OCI-M2 (cell line): ENCODE measurements around the gene CAPS.

Source experiments
- DNase-seq: peaks from one replicate; lab custom pipeline; 2025; ENCODE audit not compliant: unreplicated experiment; lab: John Stamatoyannopoulos, UW

The CAPS gene

DNA sequence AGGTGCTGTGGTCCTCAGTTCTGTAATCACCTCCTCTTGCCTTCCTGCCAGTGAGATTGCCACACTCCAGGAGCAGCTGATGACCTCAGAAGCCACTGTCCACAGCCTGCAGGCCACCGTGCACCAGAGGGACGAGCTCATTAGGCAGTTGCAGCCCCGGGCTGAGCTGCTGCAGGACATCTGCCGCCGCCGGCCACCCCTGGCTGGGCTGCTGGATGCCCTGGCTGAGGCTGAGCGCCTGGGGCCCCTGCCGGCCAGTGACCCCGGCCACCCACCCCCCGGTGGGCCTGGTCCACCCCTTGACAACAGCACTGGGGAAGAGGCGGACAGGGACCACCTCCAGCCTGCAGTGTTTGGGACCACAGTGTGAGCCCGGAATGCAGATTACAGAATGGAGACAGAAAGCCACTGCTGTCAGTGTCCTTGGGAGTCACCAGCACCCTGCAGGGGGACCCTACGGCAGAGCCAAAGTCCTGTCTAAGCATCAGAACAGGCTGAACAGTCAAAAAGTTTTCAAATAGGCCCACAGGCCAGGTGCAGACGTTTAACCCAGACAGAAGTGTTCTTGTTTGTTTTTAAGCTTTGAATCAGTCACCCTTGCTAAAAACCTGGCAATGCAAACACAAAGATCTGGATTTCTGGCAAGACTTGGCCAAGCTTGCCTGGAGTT is 5.1 kb upstream of the CAPS start:
- no peak for DNase-seq

DNA sequence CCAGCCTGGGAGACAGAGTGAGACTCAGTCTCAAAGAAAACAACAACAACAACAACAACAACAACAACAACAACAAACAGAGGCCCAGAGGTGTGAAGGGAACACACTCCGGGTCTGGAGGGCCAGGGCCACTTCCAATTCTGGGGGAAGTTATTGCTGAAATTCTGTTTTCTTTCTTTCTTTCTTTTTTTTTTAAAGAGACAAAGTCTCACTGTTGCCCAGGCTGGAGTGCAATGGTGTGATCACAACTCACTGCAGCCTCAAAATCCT is 3.5 kb upstream of the CAPS start:
- DNase-seq = no peak

- DNase-seq = no peak
Observed at GRCh38 chr19:5911366-5911765, 2.7 kb upstream of the CAPS start.

DNA sequence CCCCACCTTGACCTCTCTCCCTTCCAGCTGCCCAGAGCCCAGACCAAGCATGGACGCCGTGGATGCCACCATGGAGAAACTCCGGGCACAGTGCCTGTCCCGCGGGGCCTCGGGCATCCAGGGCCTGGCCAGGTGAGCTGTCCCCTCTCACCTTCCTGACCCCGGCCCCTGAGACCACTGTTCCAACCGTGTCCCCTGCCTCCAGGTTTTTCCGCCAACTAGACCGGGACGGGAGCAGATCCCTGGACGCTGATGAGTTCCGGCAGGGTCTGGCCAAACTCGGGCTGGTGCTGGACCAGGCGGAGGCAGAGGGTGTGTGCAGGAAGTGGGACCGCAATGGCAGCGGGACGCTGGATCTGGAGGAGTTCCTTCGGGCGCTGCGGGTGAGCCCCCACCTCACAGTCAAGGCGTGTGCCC is 312 bp downstream of the CAPS start:
- DNase-seq = no peak

- no peak for DNase-seq
Observed at GRCh38 chr19:5914946-5915781, 1.1 kb downstream of the CAPS start.

GRCh38 chr19:5915782-5916165 is 1.7 kb downstream of the CAPS start:
- no peak for DNase-seq

DNA sequence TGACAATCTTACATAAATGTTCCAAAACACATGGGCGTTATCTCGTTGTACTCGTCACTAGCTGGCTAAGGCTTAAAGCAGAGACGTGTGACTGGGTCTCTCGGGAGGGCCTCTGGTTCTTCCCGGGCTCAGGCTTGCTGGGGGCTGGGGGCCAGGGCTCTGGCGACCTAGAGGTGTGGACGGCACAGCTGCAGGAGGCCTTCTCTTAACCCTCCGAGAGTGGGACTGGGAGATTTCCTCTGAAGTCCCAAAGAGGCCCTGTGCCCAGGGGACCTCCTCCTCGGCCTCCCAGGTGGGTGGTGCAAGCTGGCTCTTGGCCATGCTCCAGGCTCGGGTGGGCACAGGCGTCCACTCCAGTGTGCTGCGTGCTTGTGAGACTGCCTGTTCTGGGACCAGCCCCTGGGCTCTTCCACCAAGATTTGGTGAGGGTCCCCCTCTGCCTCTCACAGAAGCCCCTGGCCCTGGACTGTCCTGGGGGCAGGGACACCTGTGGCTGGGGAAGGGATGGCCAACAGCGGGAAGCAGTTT is 2.2 kb downstream of the CAPS start:
- no peak for DNase-seq

DNA sequence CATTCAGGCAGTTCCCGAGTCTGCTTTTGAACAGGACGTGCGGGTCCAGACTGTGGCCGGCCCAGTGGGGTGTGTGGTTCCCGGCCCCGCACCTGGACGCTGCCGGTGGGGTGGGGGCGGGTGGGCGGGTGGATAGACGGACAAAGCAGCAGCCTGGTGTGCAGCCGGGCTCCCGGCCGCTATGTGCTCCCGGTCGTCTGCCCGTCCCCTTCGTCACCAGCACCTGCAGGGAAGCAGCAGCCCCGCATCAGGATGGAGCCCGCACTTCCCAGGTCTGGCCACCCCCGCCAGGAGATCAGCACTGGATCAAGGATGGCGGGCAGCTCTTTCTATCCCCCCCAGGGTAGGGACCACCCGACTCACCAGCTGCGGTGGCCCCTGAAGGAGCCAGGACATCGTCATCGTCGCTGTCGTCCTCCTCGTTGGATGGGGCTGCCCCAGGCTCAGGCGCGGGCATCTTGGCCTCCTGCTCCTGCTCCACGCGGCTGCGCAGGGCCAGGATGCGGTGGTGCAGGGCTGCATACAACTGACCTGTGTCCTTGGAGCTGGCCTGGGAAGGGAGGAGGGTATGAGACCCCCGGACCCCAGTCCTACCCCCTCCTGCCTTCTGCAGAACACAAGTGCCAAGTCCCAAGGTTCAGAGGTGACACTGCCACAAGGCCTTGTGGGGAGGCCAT is 3.5 kb downstream of the CAPS start:
- no peak for DNase-seq

GRCh38 chr19:5918463-5919079 is 4.5 kb downstream of the CAPS start:
- DNase-seq = no peak

- no peak for DNase-seq
Observed at GRCh38 chr19:5921516-5922160, 7.6 kb downstream of the CAPS start.

DNA sequence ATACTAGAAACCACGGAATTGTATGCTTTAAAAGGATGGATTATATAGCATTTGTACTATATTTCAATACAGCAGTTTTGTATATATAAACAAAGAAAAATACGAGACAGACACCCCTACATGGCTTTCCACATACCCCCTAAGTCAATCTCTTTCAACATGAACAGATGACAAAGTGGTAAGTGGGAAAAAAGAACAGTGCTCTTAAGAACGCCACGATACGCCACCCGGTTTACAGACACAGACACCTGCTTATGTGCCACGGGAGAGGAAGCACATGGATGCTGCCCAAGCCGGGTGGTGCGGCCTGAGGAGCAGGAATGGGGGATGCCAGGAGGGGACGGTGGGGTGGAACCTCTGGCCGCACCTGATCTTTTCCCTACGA is 8.1 kb downstream of the CAPS start:
- DNase-seq = no peak

DNA sequence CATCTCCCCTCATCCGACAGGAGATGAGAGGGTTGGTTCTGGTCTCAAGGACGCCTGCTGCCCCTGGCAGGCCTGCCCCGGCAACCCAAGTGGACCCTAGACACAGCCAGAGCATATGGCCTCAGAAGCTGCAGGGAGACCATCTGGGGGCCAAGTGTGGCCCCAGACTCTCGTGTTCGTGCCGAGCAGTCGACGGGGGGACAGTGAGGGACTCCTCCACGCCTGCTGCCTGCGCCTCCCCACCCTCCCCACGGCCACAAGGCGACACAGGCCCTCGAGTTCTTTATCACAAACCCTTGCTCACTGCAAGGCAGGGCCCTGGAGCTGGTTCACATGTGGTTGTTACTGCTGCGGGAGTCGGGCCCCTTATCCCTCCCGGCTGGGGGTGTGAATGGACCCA is 9.3 kb downstream of the CAPS start:
- DNase-seq = no peak

DNA sequence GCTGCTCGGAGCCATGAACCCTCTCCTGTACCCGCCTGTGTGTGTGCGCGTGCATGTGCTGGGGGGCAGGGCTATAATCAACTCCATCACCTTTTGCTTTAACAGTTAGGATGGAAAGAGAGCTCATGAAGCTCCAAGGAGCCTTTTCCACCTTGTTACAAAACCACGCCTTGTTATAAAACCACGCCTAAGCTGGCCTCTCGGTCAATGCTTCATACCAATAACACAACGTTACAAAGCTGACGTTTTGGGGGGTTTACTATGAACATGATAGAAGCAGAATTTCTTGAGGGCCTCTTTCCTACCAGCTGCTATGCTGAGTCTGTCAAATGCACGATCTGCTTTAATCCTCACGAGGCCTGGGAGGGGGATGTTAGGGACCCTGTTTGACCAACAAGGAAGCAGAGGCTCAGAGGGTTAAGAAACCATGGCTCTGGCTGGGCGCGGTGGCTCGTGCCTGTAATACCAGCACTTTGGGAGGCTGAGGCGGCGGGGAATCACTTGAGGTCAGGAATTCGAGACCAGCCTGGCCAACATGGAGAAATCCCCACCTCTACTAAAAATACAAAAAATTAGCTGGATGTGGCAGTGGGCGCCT is 11.9 kb downstream of the CAPS start:
- no peak for DNase-seq

DNA sequence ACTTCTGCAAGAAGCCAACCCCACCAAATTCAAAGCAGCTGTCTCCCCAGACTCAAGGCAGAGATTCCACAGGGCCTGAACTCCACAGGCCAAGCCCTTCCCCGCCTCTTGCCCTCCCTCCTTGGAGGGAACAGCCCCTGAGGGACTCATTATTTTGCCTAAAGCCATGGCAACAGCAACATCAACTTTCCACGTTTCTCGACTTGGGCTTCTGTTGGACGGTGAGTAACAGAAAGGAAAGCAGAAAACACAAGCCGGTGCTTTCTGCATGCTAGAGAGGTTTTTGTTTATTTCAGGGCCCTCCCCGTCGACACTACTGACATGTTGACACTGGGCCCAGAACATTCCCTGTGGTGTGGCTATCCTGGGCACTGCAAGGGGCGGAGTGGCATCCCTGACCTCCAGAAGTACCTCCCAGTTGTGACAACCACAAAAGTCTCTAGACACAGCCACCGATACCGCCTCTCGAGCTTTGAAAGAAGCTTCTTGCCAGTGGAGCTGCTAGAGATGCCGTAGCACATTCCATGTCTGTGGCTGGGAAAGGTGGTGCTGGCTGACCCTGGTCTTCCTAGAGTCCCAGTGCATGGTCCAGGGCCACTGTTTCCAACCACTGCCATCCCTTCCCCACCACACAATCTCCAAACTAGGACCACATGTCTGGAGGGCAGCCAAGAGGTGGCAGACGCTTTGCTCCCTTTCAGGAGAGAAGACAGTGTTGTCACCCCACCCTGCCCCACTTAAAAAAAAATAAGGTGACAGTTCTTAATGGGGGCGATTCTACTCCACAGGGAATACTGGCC is 12.8 kb downstream of the CAPS start:
- DNase-seq = no peak

GRCh38 chr19:5927441-5927821 is 13.4 kb downstream of the CAPS start:
- no peak for DNase-seq

GRCh38 chr19:5929179-5929578 is 15.1 kb downstream of the CAPS start:
- DNase-seq = no peak

DNA sequence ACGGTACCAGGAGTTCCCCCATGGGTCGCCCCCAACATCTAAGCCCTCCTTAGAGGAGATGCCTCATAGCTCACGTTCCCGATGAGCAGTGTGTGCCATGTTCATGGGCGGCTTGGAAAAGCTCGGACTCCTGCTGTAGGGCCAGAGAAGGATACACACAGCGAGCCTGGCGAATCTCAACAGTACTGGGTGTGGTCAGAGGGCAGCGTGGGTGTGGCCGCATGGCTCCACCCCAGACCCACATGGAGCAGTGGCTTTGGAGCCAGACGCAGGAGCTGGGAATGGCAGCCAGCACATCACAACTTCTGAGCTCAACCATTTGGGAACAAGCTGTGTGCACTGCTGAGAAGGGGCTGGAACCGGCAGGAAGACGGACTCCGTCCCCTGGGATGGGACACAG is 15.6 kb downstream of the CAPS start:
- no peak for DNase-seq

DNA sequence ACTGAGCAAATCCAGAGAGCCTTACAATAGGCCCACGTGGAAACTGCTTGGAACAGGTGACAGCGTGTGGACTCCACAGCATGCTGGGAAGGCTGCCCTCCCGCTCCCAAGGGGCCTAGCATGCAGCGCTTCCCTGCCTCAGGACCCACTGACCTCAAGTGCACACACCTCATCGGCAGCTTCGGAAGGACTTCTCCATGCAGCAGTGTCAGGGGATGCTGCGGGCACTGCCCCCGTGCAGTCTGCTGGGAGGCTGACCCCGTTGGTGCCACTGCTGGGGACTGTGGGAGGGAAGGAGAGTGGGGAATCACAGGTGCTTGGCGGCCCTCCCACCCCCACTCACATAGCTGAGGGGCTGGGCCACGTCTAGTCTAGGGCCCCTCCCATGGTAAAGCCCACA is 17.2 kb downstream of the CAPS start:
- DNase-seq = no peak

DNA sequence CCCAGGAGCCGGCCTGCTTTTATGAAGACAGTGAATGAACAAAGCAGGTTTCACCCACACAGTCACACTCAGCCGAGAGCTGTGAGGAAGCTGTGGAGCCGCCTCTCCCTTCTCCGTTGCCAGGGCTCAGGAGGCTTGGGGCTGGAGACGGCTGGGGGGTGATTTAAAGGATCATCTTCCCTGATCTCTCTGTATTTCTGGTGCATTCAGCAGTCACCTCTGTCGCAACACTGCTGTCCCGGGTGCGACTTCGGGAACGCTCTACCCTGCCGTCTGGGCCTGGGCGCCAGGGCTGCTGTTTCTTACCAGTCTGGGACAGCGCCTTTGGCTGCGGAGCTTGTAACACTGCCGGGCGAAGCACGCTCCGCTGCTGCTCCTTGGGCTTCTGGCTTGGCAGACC is 18.1 kb downstream of the CAPS start:
- no peak for DNase-seq

GRCh38 chr19:5932609-5933262 is 18.7 kb downstream of the CAPS start:
- no peak for DNase-seq
